Progenitor cell of endocrine pancreas (in vitro differentiated cells): Measurements from ENCODE around the gene SPATS2. TPM values are rescaled to one million over a fixed set of nuclear protein-coding genes. Genes with fewer than 3 reads are reported as not detected.

ENCODE experiments used
- DNase-seq: peaks from one replicate; pipeline ENCODE4 v3.0.0; 2021; ENCODE audit warnings: low spot score; ENCODE audit not compliant: unreplicated experiment
- H3K27ac Mint-ChIP-seq: 2 replicates; pipeline ENCODE4 v1.8.0; 2021; ENCODE audit warnings: mild to moderate bottlenecking, moderate library complexity, mixed read lengths
- H3K27me3 Mint-ChIP-seq: 2 replicates; pipeline ENCODE4 v1.8.0; 2021; ENCODE audit warnings: mixed read lengths
- H3K36me3 Mint-ChIP-seq: 2 replicates; pipeline ENCODE4 v1.8.0; 2022; ENCODE audit warnings: mixed read lengths; ENCODE audit not compliant: insufficient read depth
- H3K4me1 Mint-ChIP-seq: 2 replicates; pipeline ENCODE4 v1.8.0; 2021; ENCODE audit warnings: low read depth, mixed read lengths
- H3K4me3 Mint-ChIP-seq: 2 replicates; pipeline ENCODE4 v1.8.0; 2021; ENCODE audit warnings: low read depth, mild to moderate bottlenecking, moderate library complexity, mixed read lengths
- H3K9me3 Mint-ChIP-seq: 2 replicates; pipeline ENCODE4 v1.8.0; 2021; ENCODE audit warnings: low read depth, mixed read lengths
- CTCF ChIP-seq: fragments of 200-600 bp; sonication (generic); IDR thresholded peaks from one replicate; pipeline ENCODE4 v1.5.0; 2021; ENCODE audit warnings: antibody characterized with exemption, mild to moderate bottlenecking; ENCODE audit not compliant: unreplicated experiment
- total RNA-seq: library from RNA; stranded (reverse); gene quantifications from 2 replicates; pipeline ENCODE4 v1.2.1, GENCODE V29; 2021

Gene SPATS2
- total RNA-seq, 1 donor from 2014 or later: 84.4 TPM

- Mint-ChIP-seq H3K9me3 (no peaks in the 10 kb centered on the region), H3K36me3 (no peaks in the 10 kb centered on the region), H3K27ac (no peak overlapping the region), H3K4me3 (no peak overlapping the region), H3K4me1 (peaks cover 14% of the 10 kb centered on the region), H3K27me3 (no peaks in the 10 kb centered on the region)
- no peak for DNase-seq
- TF ChIP-seq CTCF: no peak
Measured at GRCh38 chr12:49325606-49326005, 41.7 kb upstream of the SPATS2 start.

- Mint-ChIP-seq H3K4me3 (no peak overlapping the region), H3K36me3 (peaks cover 3% of the 10 kb centered on the region), H3K4me1 (peaks cover 14% of the 10 kb centered on the region), H3K27ac (no peak overlapping the region), H3K27me3 (peaks cover 4% of the 10 kb centered on the region), H3K9me3 (no peaks in the 10 kb centered on the region)
- no peak for DNase-seq
- TF ChIP-seq CTCF: no peak
Measured at GRCh38 chr12:49327368-49327767, 39.9 kb upstream of the SPATS2 start.

DNA sequence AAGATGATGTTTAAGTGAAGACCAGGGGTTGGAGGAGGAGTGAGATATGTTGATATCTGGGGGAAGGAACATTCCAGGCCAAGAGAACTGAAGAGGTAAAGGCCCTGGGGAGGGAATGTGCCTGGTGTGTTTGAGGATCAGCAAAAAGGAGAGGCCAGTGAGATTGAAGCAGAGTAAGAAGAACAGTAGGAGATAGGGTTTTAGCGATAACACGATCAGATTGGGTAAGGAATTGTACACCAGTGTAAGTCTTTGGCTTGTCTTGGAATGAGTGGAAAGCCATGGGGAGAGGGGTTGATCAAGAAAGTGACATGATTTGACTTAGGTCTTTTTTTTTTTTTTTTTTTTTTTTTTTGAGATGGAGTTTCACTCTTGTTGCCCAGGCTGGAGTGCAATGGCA is 39.4 kb upstream of the SPATS2 start:
- peaks cover 3% of the 10 kb centered on the region for H3K36me3 Mint-ChIP-seq
- H3K4me1 Mint-ChIP-seq: peaks cover 13% of the 10 kb centered on the region
- no peaks in the 10 kb centered on the region for H3K9me3 Mint-ChIP-seq
- H3K27ac Mint-ChIP-seq: no peak overlapping the region
- no peak for DNase-seq
- peaks cover 4% of the 10 kb centered on the region for H3K27me3 Mint-ChIP-seq
- no peak overlapping the region for H3K4me3 Mint-ChIP-seq
- TF ChIP-seq CTCF: no peak

DNA sequence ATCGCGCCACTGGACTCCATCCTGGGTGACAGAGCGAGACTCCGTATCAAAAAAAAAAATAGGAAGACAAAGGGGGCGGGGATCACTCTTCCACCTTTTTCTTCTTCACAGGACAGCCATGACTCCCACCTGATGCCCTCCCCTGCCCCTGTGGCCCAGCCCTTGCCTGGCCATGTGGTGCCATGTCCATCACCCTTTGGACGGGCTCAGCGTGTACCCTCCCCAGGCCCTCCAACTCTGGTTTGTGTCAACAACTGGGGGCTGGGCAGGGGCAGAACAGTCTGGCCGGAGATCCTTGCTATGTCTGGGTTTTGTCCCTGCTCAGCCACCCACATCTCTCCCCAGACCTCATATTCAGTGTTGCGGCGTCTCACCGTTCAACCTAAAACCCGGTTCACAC is 38.4 kb upstream of the SPATS2 start:
- Mint-ChIP-seq H3K27me3 (peaks cover 4% of the 10 kb centered on the region), H3K4me3 (no peak overlapping the region), H3K9me3 (no peaks in the 10 kb centered on the region), H3K27ac (no peak overlapping the region), H3K4me1 (peaks cover 6% of the 10 kb centered on the region), H3K36me3 (peaks cover 3% of the 10 kb centered on the region)
- DNase-seq: no peak
- no peak for TF ChIP-seq CTCF

GRCh38 chr12:49330032-49330619 is 37.1 kb upstream of the SPATS2 start:
- no peaks in the 10 kb centered on the region for H3K9me3 Mint-ChIP-seq
- H3K4me3 Mint-ChIP-seq: no peak overlapping the region
- H3K27me3 Mint-ChIP-seq: peaks cover 13% of the 10 kb centered on the region
- peaks cover 3% of the 10 kb centered on the region for H3K36me3 Mint-ChIP-seq
- no peak for TF ChIP-seq CTCF
- peaks cover 3% of the 10 kb centered on the region for H3K4me1 Mint-ChIP-seq
- no peak overlapping the region for H3K27ac Mint-ChIP-seq
- no peak for DNase-seq
